Neuronal stem cell (in vitro differentiated cells): Measurements from ENCODE around the gene CEP128.

Experiments
- DNase-seq: peaks from one replicate; pipeline ENCODE4 v3.0.0-alpha.2; 2013; ENCODE audit warnings: low spot score
- H2AFZ ChIP-seq: one replicate; pipeline ENCODE4 v1.6.1; 2013; ENCODE audit warnings: mild to moderate bottlenecking, low read length, inconsistent platforms
- H2AK5ac ChIP-seq: 2 replicates; pipeline ENCODE4 v1.6.1; 2013; ENCODE audit warnings: low read depth, mild to moderate bottlenecking, inconsistent platforms, low read length, moderate library complexity, mixed read lengths
- H2BK120ac ChIP-seq: 2 replicates; pipeline ENCODE4 v1.6.1; 2013; ENCODE audit warnings: low read depth, mild to moderate bottlenecking, inconsistent platforms, low read length, moderate library complexity, mixed read lengths
- H2BK12ac ChIP-seq: one replicate; pipeline ENCODE4 v1.6.1; 2013; ENCODE audit warnings: low read length, inconsistent platforms
- H2BK15ac ChIP-seq: 2 replicates; pipeline ENCODE4 v1.6.1; 2013; ENCODE audit warnings: mild to moderate bottlenecking, low read length, inconsistent platforms, mixed read lengths
- H2BK5ac ChIP-seq: one replicate; pipeline ENCODE4 v1.6.1; 2013; ENCODE audit warnings: inconsistent platforms, mild to moderate bottlenecking, low read length, moderate library complexity
- H3K14ac ChIP-seq: one replicate; pipeline ENCODE4 v1.6.1; 2013; ENCODE audit warnings: low read length, inconsistent platforms
- H3K18ac ChIP-seq: 2 replicates; pipeline ENCODE4 v1.6.1; 2013; ENCODE audit warnings: low read length, inconsistent platforms
- H3K23ac ChIP-seq: 2 replicates; pipeline ENCODE4 v1.6.1; 2013; ENCODE audit warnings: low read depth, mild to moderate bottlenecking, mixed read lengths, low read length, inconsistent platforms; ENCODE audit not compliant: poor library complexity
- H3K27ac ChIP-seq: replicated peaks from 3 replicates; pipeline ENCODE4 v1.5.1; 2013; ENCODE audit warnings: low read length, inconsistent platforms
- H3K27me3 ChIP-seq, 3 experiments: 2 replicates each; pipeline ENCODE4 v1.6.1; 2013; ENCODE audit warnings: low read length in 3 of 3, mild to moderate bottlenecking in 2 of 3, inconsistent platforms in 1 of 3, low read depth in 1 of 3, mixed read lengths in 1 of 3, moderate library complexity in 1 of 3; ENCODE audit not compliant: control insufficient read depth in 3 of 3, insufficient read depth in 3 of 3
- H3K36me3 ChIP-seq, 2 donors: replicated peaks in 1 of 2; 2 replicates each; pipeline ENCODE4 v1.6.1; 2013; ENCODE audit warnings: low read length in 2 of 2; ENCODE audit not compliant: control insufficient read depth in 2 of 2, insufficient read depth in 2 of 2
- H3K4ac ChIP-seq: 2 replicates; pipeline ENCODE4 v1.6.1; 2013; ENCODE audit warnings: inconsistent platforms, mild to moderate bottlenecking, low read length, moderate library complexity
- H3K4me1 ChIP-seq, 2 donors: 1 replicate in 1 of 2; 2 replicates in 1 of 2; pipeline ENCODE4 v1.6.1; 2013; ENCODE audit warnings: low read length in 2 of 2, low read depth in 1 of 2; ENCODE audit not compliant: control insufficient read depth in 2 of 2, insufficient read depth in 1 of 2
- H3K4me2 ChIP-seq: one replicate; pipeline ENCODE4 v1.6.1; 2013; ENCODE audit warnings: mild to moderate bottlenecking, low read length, inconsistent platforms; ENCODE audit not compliant: insufficient read depth, poor library complexity, severe bottlenecking
- H3K4me3 ChIP-seq, 2 donors: 2 replicates each; pipeline ENCODE4 v1.5.1; 2013; ENCODE audit warnings: low read length in 2 of 2, mild to moderate bottlenecking in 2 of 2, inconsistent platforms in 1 of 2, moderate library complexity in 1 of 2
- H3K79me1 ChIP-seq: one replicate; pipeline ENCODE4 v1.6.1; 2013; ENCODE audit warnings: low read depth, mild to moderate bottlenecking, inconsistent platforms, low read length, moderate library complexity
- H3K9ac ChIP-seq: one replicate; pipeline ENCODE4 v1.6.1; 2013; ENCODE audit warnings: mild to moderate bottlenecking, low read depth, low read length, inconsistent platforms; ENCODE audit not compliant: poor library complexity
- H3K9me3 ChIP-seq, 2 donors: replicated peaks in 1 of 2; 2 replicates each; pipeline versions ENCODE3 to v1.6.1; 2013; ENCODE audit warnings: low read length in 2 of 2, mild to moderate bottlenecking in 2 of 2, inconsistent platforms in 1 of 2, low read depth in 1 of 2, mixed read lengths in 1 of 2, moderate library complexity in 1 of 2; ENCODE audit not compliant: control insufficient read depth in 2 of 2, insufficient read depth in 1 of 2
- H4K8ac ChIP-seq: one replicate; pipeline ENCODE4 v1.6.1; 2013; ENCODE audit warnings: low read depth, mild to moderate bottlenecking, inconsistent platforms, low read length, moderate library complexity
- H4K91ac ChIP-seq: one replicate; pipeline ENCODE4 v1.6.1; 2013; ENCODE audit warnings: low read length, low read depth, mild to moderate bottlenecking, inconsistent platforms; ENCODE audit not compliant: poor library complexity
- WGBS, 2 donors: extraction: QIAGEN DNeasy Blood & Tissue Kit; methylation state at CpG; one replicate each; pipeline ENCODE4 v1.1.7; 2013; ENCODE audit warnings: missing lambda C conversion rate in 2 of 2, mixed read lengths in 1 of 2; ENCODE audit not compliant: insufficient read length in 2 of 2, insufficient replicate concordance in 1 of 2; ENCODE audit errors: extremely low coverage in 2 of 2; 5-methylcytosine and 5-hydroxymethylcytosine counted together

CEP128 gene

DNA sequence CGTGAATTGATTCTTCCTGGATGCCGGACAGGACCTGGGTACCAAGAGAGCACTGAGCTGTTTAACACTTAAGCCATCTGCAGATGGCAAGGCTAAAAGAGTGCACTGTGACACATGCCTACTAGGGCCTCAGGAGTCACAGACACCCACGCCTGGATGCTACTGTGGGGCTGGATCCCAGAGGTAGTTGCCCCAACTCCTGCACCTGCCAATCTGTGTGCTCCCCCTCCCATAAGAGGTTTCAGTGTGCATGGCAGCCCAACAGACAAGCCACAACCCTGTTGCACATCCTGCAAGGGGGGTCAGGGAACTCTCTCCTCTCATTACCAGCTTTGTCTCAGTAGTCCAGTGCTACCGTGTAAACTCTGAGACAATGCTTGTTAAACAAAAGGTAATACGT is 169.0 kb downstream of the CEP128 start:
- no peaks in the 10 kb centered on the region for H3K27me3 ChIP-seq
- no peak overlapping the region for H2BK5ac ChIP-seq
- no peak overlapping the region for H2AFZ ChIP-seq
- H3K4ac ChIP-seq = no peak overlapping the region
- no peak overlapping the region for H2BK15ac ChIP-seq
- H3K14ac ChIP-seq = no peak overlapping the region
- no peak overlapping the region for H3K9ac ChIP-seq
- no peak overlapping the region for H3K4me3 ChIP-seq
- peaks cover 0 to 2% of the 10 kb centered on the region in 2 donors for H3K9me3 ChIP-seq
- H3K79me1 ChIP-seq = no peaks in the 10 kb centered on the region
- no peak overlapping the region for H3K18ac ChIP-seq
- no CpG with 5 or more reads among the region's 5 CpGs for WGBS, 2 donors
- no peak overlapping the region for H2BK12ac ChIP-seq
- no peak overlapping the region for H4K91ac ChIP-seq
- no peak overlapping the region for H4K8ac ChIP-seq
- H2BK120ac ChIP-seq = no peak overlapping the region
- H2AK5ac ChIP-seq = no peak overlapping the region
- no peak for DNase-seq
- H3K27ac ChIP-seq = no peak overlapping the region
- no peak overlapping the region for H3K23ac ChIP-seq
- H3K4me1 ChIP-seq = no peaks in the 10 kb centered on the region
- H3K4me2 ChIP-seq = no peak overlapping the region
- H3K36me3 ChIP-seq = no peaks in the 10 kb centered on the region

DNA sequence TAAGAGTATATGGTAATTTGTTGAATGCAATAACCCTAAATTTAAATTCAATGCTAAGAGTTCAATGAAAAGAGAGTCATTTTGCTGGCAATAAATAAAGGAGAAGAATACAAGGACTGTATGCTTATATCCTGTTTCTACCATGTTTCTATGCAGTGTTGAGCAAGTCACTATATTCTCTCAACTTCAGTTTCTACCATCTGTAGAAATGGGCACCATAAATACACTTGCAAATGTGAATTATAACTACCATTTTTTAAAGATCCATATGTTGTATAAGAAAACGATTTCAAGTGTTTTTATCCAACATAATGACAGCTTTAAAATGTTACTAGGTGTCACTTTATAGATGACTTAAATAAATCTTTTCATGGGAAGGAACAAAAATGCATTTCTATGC is 170.3 kb downstream of the CEP128 start:
- Histone ChIP-seq H2BK12ac (no peak overlapping the region), H2BK15ac (no peak overlapping the region), H3K4ac (no peak overlapping the region), H3K23ac (no peak overlapping the region), H2BK5ac (no peak overlapping the region), H3K18ac (no peak overlapping the region), H3K27me3 (no peaks in the 10 kb centered on the region), H3K9me3 (peaks cover 0 to 2% of the 10 kb centered on the region in 2 donors), H3K4me3 (no peak overlapping the region), H4K8ac (no peak overlapping the region), H3K4me2 (no peak overlapping the region), H2AK5ac (no peak overlapping the region), H2AFZ (no peak overlapping the region), H3K36me3 (no peaks in the 10 kb centered on the region), H2BK120ac (no peak overlapping the region), H3K79me1 (no peaks in the 10 kb centered on the region), H3K14ac (no peak overlapping the region), H3K4me1 (no peaks in the 10 kb centered on the region), H3K27ac (no peak overlapping the region), H4K91ac (no peak overlapping the region), H3K9ac (no peak overlapping the region)
- WGBS, 2 donors = no CpG with 5 or more reads among the region's 1 CpG
- no peak for DNase-seq

DNA sequence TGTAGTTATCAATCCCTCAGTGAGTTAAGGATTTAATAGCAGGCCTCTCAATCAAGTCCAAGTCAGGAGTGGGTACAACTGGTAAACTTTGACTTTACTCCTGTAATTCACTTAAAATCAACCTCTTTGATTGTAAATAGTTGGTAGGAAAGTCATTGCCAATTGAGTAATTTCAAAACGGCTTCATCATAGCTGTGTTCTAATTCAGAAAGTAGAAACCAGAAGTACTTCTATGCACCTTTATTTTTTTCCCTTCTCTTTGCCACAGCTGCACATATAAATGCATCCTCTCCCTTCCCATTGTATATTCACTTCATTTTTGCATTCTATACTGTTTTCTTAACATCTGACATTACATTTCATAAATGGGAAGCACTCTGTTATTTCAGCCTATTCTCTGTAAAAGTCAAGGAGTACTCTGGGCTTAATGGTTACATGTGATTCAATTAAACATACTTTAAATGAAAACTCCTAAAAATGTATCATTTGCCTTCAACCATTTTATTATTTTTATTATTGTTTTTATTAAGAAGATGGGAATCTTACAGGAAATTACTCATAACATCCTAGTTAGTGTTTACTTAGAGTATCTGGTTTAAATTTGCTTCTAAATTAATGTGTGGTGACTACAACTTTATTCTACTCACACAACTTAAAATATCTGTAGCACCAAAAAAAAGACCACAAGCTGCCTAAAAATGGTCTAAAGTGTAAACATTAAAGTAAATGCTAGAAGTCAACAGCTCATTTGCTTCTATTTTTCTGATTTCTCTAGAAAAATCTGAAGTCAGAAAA is 171.2 kb downstream of the CEP128 start:
- no peak overlapping the region for H4K8ac ChIP-seq
- DNase-seq = no peak

DNA sequence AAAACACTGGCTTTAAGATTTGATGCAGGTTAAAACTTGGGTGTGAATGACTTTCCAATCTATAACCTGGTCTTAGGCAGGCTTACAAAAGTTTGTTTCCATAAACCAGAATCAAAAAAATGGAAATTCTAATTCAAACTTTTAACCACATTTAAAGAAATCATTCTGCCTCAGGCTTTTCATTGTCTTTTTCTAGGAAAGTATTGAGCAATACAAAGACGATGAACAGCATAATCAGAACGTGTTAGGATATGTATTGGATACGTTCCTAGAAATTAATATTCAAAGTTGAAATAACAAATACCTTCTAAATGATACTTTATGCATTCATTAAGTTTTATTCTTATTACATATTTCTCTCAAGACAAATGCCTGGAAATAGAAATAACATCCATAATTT is 172.9 kb downstream of the CEP128 start:
- Histone ChIP-seq H2BK5ac (no peak overlapping the region), H3K27me3 (no peaks in the 10 kb centered on the region), H3K36me3 (no peaks in the 10 kb centered on the region), H3K14ac (no peak overlapping the region), H3K4me2 (no peak overlapping the region), H3K79me1 (no peaks in the 10 kb centered on the region), H4K91ac (no peak overlapping the region), H3K9me3 (peaks cover 0 to 2% of the 10 kb centered on the region in 2 donors), H2BK15ac (no peak overlapping the region), H2BK12ac (no peak overlapping the region), H3K4ac (no peak overlapping the region), H3K18ac (no peak overlapping the region), H2BK120ac (no peak overlapping the region), H3K27ac (no peak overlapping the region), H2AFZ (no peak overlapping the region), H2AK5ac (no peak overlapping the region), H3K9ac (no peak overlapping the region), H4K8ac (no peak overlapping the region), H3K4me1 (no peaks in the 10 kb centered on the region), H3K23ac (no peak overlapping the region), H3K4me3 (no peak overlapping the region)
- no CpG with 5 or more reads among the region's 3 CpGs for WGBS, 2 donors
- DNase-seq = no peak

More for the DNA sequence above, 171.2 kb downstream of the CEP128 start:
- Histone ChIP-seq H3K9me3 (peaks cover 0 to 2% of the 10 kb centered on the region in 2 donors), H2AFZ (no peak overlapping the region), H3K4ac (no peak overlapping the region), H3K9ac (no peak overlapping the region), H3K4me1 (no peaks in the 10 kb centered on the region), H3K18ac (no peak overlapping the region), H3K36me3 (no peaks in the 10 kb centered on the region), H3K14ac (no peak overlapping the region), H3K27me3 (no peaks in the 10 kb centered on the region), H3K23ac (no peak overlapping the region), H4K91ac (no peak overlapping the region), H2AK5ac (no peak overlapping the region), H2BK120ac (no peak overlapping the region), H2BK15ac (no peak overlapping the region), H2BK5ac (no peak overlapping the region), H3K27ac (no peak overlapping the region), H3K4me3 (no peak overlapping the region), H3K4me2 (no peak overlapping the region), H3K79me1 (no peaks in the 10 kb centered on the region), H2BK12ac (no peak overlapping the region)
- no CpG with 5 or more reads among the region's 1 CpG for WGBS, 2 donors
